HepG2 (cell line): ENCODE results near the gene TXN2. TPM values are rescaled to one million over a fixed set of nuclear protein-coding genes. Genes with fewer than 3 reads are reported as not detected.

ENCODE experiments used
- ADNP ChIP-seq: sonication (generic); formaldehyde crosslinking; IDR thresholded peaks from 2 replicates; pipeline ENCODE4 v1.4.0; 2020; ENCODE audit warnings: missing genetic modification reagents
- ARNT ChIP-seq: fragments of 450-650 bp; IDR thresholded peaks from 2 replicates; pipeline ENCODE4 v1.6.1; 2017
- ATF7-NPFF ChIP-seq: sonication (generic); formaldehyde crosslinking; IDR thresholded peaks from 2 replicates; pipeline ENCODE4 v1.8.1; 2023; ENCODE audit warnings: mild to moderate bottlenecking, low read depth, missing genetic modification reagents, moderate library complexity
- CCDC6 ChIP-seq: sonication (generic); formaldehyde crosslinking; IDR thresholded peaks from 2 replicates; pipeline ENCODE4 v1.8.1; 2022; ENCODE audit warnings: mild to moderate bottlenecking, missing genetic modification reagents, moderate library complexity
- MBNL3 ChIP-seq: fragments of 250-450 bp; sonication (Bioruptor Pico); conservative IDR thresholded peaks from 2 replicates; pipeline ENCODE4 v1.8.0; 2022; ENCODE audit warnings: mild to moderate bottlenecking, inconsistent platforms
- NFE2L1 ChIP-seq: sonication (generic); formaldehyde crosslinking; IDR thresholded peaks from 2 replicates; pipeline ENCODE4 v1.4.0; 2020; ENCODE audit warnings: missing genetic modification reagents, mild to moderate bottlenecking, borderline replicate concordance
- NFIC ChIP-seq: IDR thresholded peaks from 2 replicates; pipeline ENCODE4 v1.6.1; 2012; ENCODE audit warnings: mild to moderate bottlenecking, low read length, inconsistent platforms
- RFX3 ChIP-seq: IDR thresholded peaks from 2 replicates; pipeline ENCODE4 v1.6.1; 2016; ENCODE audit warnings: missing biosample characterization, missing genetic modification reagents
- SMARCE1 ChIP-seq: fragments of 450-650 bp; IDR thresholded peaks from 2 replicates; pipeline ENCODE4 v1.6.1; 2017; ENCODE audit warnings: borderline replicate concordance
- SNAPC2 ChIP-seq: sonication (generic); formaldehyde crosslinking; IDR thresholded peaks from 2 replicates; pipeline ENCODE4 v1.8.1; 2022; ENCODE audit warnings: mild to moderate bottlenecking, missing genetic modification reagents
- SP4 ChIP-seq: sonication (generic); formaldehyde crosslinking; IDR thresholded peaks from 2 replicates; pipeline ENCODE4 v1.8.1; 2023; ENCODE audit warnings: mild to moderate bottlenecking, missing genetic modification reagents
- SP5 ChIP-seq: IDR thresholded peaks from 2 replicates; pipeline ENCODE4 v1.6.1; 2016; ENCODE audit warnings: low read depth, borderline replicate concordance
- ZFAT ChIP-seq: sonication (generic); formaldehyde crosslinking; conservative IDR thresholded peaks from 2 replicates; pipeline ENCODE4 v1.8.1; 2023; ENCODE audit warnings: missing genetic modification reagents, inconsistent platforms
- ZMAT3 ChIP-seq: sonication (generic); formaldehyde crosslinking; conservative IDR thresholded peaks from 2 replicates; pipeline ENCODE4 v1.7.0; 2021; ENCODE audit warnings: missing genetic modification reagents
- ZNF264 ChIP-seq: sonication (generic); formaldehyde crosslinking; IDR thresholded peaks from 2 replicates; pipeline ENCODE4 v1.4.0; 2020; ENCODE audit warnings: missing genetic modification reagents
- ZNF282 ChIP-seq: fragments of 450-650 bp; IDR thresholded peaks from 2 replicates; pipeline ENCODE4 v1.6.1; 2018; ENCODE audit not compliant: partially characterized antibody
- ZNF292 ChIP-seq: sonication (generic); formaldehyde crosslinking; IDR thresholded peaks from 2 replicates; pipeline ENCODE4 v1.8.1; 2022; ENCODE audit warnings: mild to moderate bottlenecking, low read depth, missing genetic modification reagents, borderline replicate concordance
- ZNF331 ChIP-seq: sonication (generic); formaldehyde crosslinking; IDR thresholded peaks from 2 replicates; pipeline ENCODE4 v1.4.0; 2020; ENCODE audit warnings: missing genetic modification reagents
- ZNF703 ChIP-seq: sonication (generic); formaldehyde crosslinking; IDR thresholded peaks from 2 replicates; pipeline ENCODE4 v1.5.1; 2020; ENCODE audit warnings: missing genetic modification reagents, mild to moderate bottlenecking, moderate library complexity, borderline replicate concordance
- polyA plus RNA-seq, 8 experiments: library from polyadenylated mRNA; depleted of rRNA in 3 of 8; stranded (reverse) in 7 of 8; unstranded in 1 of 8; fragments of >200 nt; fragmentation: Illumina TruSeq in 4 of 8; extraction: Trizol in 4 of 8; gene quantifications; 2 replicates each; pipeline versions ENCODE4 v1.2.1 to v1.2.3, GENCODE V29; 2011 to 2016; ENCODE audit warnings: low read depth in 4 of 8, missing spikeins in 1 of 8, mixed read lengths in 1 of 8; ENCODE audit not compliant: insufficient read depth in 1 of 8
- total RNA-seq, 5 experiments: library from RNA; depleted of rRNA; stranded (reverse); fragments of >200 nt; fragmentation: Illumina TruSeq; extraction: Trizol; gene quantifications; 2 replicates each; pipeline ENCODE4 v1.2.3, GENCODE V29; 2016; ENCODE audit warnings: low read depth in 1 of 5
- TF ChIP-seq, protein P1 (sequence below): IDR thresholded peaks from 2 replicates; pipeline ENCODE4 v1.6.1; 2016; ENCODE audit warnings: missing biosample characterization, missing genetic modification reagents, low read depth
- TF ChIP-seq, protein P2 (sequence below): IDR thresholded peaks from 2 replicates; pipeline ENCODE4 v1.6.1; 2018; ENCODE audit warnings: missing genetic modification reagents
- TF ChIP-seq, protein P3 (sequence below): sonication (generic); formaldehyde crosslinking; IDR thresholded peaks from 2 replicates; pipeline ENCODE4 v1.5.0; 2020; ENCODE audit warnings: missing genetic modification reagents, mild to moderate bottlenecking, borderline replicate concordance
- TF ChIP-seq, protein P4 (sequence below): sonication (generic); formaldehyde crosslinking; IDR thresholded peaks from 2 replicates; pipeline ENCODE4 v1.5.1; 2020; ENCODE audit warnings: mild to moderate bottlenecking, missing genetic modification reagents, borderline replicate concordance
- TF ChIP-seq, protein P5 (sequence below): sonication (generic); formaldehyde crosslinking; IDR thresholded peaks from 2 replicates; pipeline ENCODE4 v1.4.0; 2020; ENCODE audit warnings: missing genetic modification reagents

TXN2 gene
- total and polyA plus RNA-seq, 2 of the 13 experiments (the other 11 are each of a cell fraction or from before 2014, with no cell fraction given), result 41.4 to 109 TPM

DNA sequence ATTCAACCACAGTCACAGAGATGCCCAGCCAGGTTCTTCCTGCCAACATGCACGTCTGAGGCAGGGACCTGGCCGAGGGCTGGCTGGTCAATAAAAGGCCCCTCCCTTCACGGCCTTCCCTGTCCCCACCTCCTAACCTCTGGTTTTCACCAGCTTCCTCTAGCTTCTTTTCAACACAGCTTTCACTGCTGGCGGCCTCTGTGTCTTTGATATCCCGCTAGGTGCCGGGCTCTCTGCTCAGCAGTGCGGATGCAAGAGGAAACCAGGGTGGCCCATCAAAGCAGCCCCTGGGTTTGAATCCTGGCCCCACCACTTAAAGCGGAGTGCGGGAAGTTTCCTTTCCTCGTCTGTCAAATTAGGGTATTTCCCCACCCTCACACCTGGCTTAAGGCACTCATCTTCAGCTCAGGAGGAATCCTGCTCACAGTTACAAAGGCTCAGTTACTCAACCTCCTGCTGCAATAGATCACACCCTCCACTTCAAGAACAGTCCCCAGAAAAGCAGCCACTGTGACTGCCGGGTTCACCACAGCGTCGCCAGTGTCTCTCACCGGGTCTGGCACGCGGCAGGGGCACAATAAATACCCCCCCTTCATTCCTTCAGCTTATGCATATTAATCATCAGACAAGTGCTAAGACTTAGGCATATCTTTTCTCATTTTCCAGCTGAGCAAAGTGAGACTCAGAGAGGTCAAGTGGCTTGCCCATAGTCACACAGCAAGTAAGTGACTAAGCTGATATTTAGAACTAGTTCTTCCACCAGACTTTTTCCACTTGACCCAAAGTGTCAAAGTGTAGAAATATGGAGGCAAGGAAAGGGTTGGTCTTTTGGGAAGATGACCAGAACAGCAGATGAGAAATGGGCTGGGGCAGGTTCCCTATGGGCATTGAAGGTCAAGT lies 45.7 kb downstream of the TXN2 start (continued):
- TF ChIP-seq SMARCE1 (no peak), ZNF292 (CRISPR knock-in tag) (peak; percentile 70), CCDC6 (CRISPR knock-in tag) (peak; percentile 67; the same call in 1 of the 2 replicates), SP5 (CRISPR knock-in tag) (peak; percentile 90), ADNP (CRISPR knock-in tag) (peak; percentile 77), RFX3 (CRISPR knock-in tag) (no peak), ARNT (no peak), SNAPC2 (0 out of 2 replicates have a peak, but pooled peaks have one; percentile 69), ZNF282 (no peak), NFE2L1 (no peak), ZNF703 (no peak), ZMAT3 (CRISPR knock-in tag) (no peak), ZNF331 (peak; percentile 27; the same call in 1 of the 2 replicates), MBNL3 (CRISPR knock-in tag) (no peak), ZNF264 (CRISPR knock-in tag) (peak; percentile 62; the same call in 1 of the 2 replicates), ZFAT (CRISPR knock-in tag) (no peak), NFIC (0 out of 2 replicates have a peak, but pooled peaks have one; percentile 20), SP4 (0 out of 2 replicates have a peak, but pooled peaks have one; percentile 10), ATF7-NPFF (CRISPR knock-in tag) (no peak)
- TF ChIP-seq, protein P1, sequence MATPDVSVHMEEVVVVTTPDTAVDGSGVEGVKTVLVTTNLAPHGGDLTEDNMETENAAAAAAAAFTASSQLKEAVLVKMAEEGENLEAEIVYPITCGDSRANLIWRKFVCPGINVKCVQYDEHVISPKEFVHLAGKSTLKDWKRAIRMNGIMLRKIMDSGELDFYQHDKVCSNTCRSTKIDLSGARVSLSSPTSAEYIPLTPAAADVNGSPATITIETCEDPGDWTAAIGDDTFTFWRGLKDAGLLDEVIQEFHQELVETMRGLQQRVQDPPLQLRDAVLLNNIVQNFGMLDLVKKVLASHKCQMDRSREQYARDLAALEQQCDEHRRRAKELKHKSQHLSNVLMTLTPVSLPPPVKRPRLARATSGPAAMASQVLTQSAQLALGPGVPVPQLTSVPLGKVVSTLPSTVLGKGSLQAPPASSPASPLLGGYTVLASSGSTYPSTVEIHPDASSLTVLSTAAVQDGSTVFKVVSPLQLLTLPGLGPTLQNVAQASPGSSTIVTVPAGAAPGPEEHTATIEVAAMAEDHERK (CRISPR knock-in tag), result no peak
- TF ChIP-seq, protein P2, sequence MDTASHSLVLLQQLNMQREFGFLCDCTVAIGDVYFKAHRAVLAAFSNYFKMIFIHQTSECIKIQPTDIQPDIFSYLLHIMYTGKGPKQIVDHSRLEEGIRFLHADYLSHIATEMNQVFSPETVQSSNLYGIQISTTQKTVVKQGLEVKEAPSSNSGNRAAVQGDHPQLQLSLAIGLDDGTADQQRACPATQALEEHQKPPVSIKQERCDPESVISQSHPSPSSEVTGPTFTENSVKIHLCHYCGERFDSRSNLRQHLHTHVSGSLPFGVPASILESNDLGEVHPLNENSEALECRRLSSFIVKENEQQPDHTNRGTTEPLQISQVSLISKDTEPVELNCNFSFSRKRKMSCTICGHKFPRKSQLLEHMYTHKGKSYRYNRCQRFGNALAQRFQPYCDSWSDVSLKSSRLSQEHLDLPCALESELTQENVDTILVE (CRISPR knock-in tag), result no peak
- TF ChIP-seq, protein P3, sequence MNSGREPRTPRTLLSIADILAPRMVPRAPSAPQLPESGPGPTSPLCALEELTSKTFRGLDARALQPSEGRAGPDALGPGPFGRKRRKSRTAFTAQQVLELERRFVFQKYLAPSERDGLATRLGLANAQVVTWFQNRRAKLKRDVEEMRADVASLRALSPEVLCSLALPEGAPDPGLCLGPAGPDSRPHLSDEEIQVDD, result no peak
- TF ChIP-seq, protein P4, sequence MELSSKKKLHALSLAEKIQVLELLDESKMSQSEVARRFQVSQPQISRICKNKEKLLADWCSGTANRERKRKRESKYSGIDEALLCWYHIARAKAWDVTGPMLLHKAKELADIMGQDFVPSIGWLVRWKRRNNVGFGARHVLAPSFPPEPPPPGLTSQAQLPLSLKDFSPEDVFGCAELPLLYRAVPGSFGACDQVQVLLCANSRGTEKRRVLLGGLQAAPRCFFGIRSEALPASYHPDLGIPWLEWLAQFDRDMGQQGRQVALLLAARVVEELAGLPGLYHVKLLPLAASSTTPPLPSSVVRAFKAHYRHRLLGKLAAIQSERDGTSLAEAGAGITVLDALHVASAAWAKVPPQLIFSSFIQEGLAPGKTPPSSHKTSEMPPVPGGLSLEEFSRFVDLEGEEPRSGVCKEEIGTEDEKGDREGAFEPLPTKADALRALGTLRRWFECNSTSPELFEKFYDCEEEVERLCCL (CRISPR knock-in tag), result no peak
- TF ChIP-seq, protein P5, sequence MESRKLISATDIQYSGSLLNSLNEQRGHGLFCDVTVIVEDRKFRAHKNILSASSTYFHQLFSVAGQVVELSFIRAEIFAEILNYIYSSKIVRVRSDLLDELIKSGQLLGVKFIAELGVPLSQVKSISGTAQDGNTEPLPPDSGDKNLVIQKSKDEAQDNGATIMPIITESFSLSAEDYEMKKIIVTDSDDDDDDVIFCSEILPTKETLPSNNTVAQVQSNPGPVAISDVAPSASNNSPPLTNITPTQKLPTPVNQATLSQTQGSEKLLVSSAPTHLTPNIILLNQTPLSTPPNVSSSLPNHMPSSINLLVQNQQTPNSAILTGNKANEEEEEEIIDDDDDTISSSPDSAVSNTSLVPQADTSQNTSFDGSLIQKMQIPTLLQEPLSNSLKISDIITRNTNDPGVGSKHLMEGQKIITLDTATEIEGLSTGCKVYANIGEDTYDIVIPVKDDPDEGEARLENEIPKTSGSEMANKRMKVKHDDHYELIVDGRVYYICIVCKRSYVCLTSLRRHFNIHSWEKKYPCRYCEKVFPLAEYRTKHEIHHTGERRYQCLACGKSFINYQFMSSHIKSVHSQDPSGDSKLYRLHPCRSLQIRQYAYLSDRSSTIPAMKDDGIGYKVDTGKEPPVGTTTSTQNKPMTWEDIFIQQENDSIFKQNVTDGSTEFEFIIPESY (CRISPR knock-in tag), result no peak
